Endothelial cell (in vitro differentiated cells): ENCODE measurements around the gene MLLT3. TPM values are rescaled to one million over a fixed set of nuclear protein-coding genes. Genes with fewer than 3 reads are reported as not detected.

ENCODE experiments used
- DNase-seq: peaks from one replicate; pipeline ENCODE4 v3.0.0; 2021; ENCODE audit warnings: low spot score
- H3K27ac Mint-ChIP-seq: one replicate; pipeline ENCODE4 v1.8.0; 2021; ENCODE audit warnings: mixed read lengths, inconsistent platforms; ENCODE audit not compliant: unreplicated experiment
- H3K27me3 Mint-ChIP-seq: one replicate; pipeline ENCODE4 v1.8.0; 2021; ENCODE audit warnings: mild to moderate bottlenecking, moderate library complexity, mixed read lengths, inconsistent platforms; ENCODE audit not compliant: unreplicated experiment
- H3K36me3 Mint-ChIP-seq: one replicate; pipeline ENCODE4 v1.8.0; 2021; ENCODE audit warnings: mild to moderate bottlenecking, low read depth, mixed read lengths, inconsistent platforms; ENCODE audit not compliant: unreplicated experiment
- H3K4me1 Mint-ChIP-seq: one replicate; pipeline ENCODE4 v1.8.0; 2021; ENCODE audit warnings: mild to moderate bottlenecking, mixed read lengths, inconsistent platforms; ENCODE audit not compliant: unreplicated experiment
- H3K4me3 Mint-ChIP-seq: one replicate; pipeline ENCODE4 v1.8.0; 2021; ENCODE audit warnings: mild to moderate bottlenecking, mixed read lengths, inconsistent platforms; ENCODE audit not compliant: unreplicated experiment
- H3K9me3 Mint-ChIP-seq: one replicate; pipeline ENCODE4 v1.8.0; 2021; ENCODE audit warnings: mixed read lengths, inconsistent platforms; ENCODE audit not compliant: unreplicated experiment
- CTCF ChIP-seq: fragments of 200-600 bp; sonication (generic); IDR thresholded peaks from one replicate; pipeline ENCODE4 v1.5.0; 2021; ENCODE audit warnings: antibody characterized with exemption; ENCODE audit not compliant: unreplicated experiment
- total RNA-seq: library from RNA; stranded (reverse); fragmentation: NEBNext Ultra II Directional; extraction: Animal tissue kit (Norgen Biotek cat#: 25700); gene quantifications from one replicate; pipeline ENCODE4 v1.2.1, GENCODE V29; 2021; ENCODE audit not compliant: unreplicated experiment

The MLLT3 gene
- total RNA-seq, 1 donor from 2014 or later, result 25.2 TPM

GRCh38 chr9:20608582-20608981, 13.7 kb downstream of the MLLT3 start:
- H3K4me1 Mint-ChIP-seq, result peaks cover 4% of the 10 kb centered on the region
- no peaks in the 10 kb centered on the region for H3K36me3 Mint-ChIP-seq
- DNase-seq, result no peak
- no peaks in the 10 kb centered on the region for H3K27me3 Mint-ChIP-seq
- no peak for TF ChIP-seq CTCF
- no peaks in the 10 kb centered on the region for H3K9me3 Mint-ChIP-seq
- H3K27ac Mint-ChIP-seq, result no peak overlapping the region
- no peak overlapping the region for H3K4me3 Mint-ChIP-seq

- TF ChIP-seq CTCF, result no peak
- Mint-ChIP-seq H3K4me1 (peaks cover 10% of the 10 kb centered on the region), H3K27me3 (no peaks in the 10 kb centered on the region), H3K36me3 (no peaks in the 10 kb centered on the region), H3K27ac (no peak overlapping the region), H3K4me3 (no peak overlapping the region), H3K9me3 (no peaks in the 10 kb centered on the region)
- no peak for DNase-seq
Observed at GRCh38 chr9:20606652-20607051, 15.6 kb downstream of the MLLT3 start.

GRCh38 chr9:20604562-20604961, 17.7 kb downstream of the MLLT3 start:
- no peak overlapping the region for H3K4me3 Mint-ChIP-seq
- no peaks in the 10 kb centered on the region for H3K9me3 Mint-ChIP-seq
- TF ChIP-seq CTCF, result no peak
- no peak for DNase-seq
- H3K27me3 Mint-ChIP-seq, result no peaks in the 10 kb centered on the region
- no peaks in the 10 kb centered on the region for H3K36me3 Mint-ChIP-seq
- peaks cover 14% of the 10 kb centered on the region for H3K4me1 Mint-ChIP-seq
- H3K27ac Mint-ChIP-seq, result no peak overlapping the region

- H3K4me3 Mint-ChIP-seq, result no peak overlapping the region
- H3K4me1 Mint-ChIP-seq, result peaks cover 14% of the 10 kb centered on the region
- H3K9me3 Mint-ChIP-seq, result no peaks in the 10 kb centered on the region
- no peak for DNase-seq
- no peaks in the 10 kb centered on the region for H3K27me3 Mint-ChIP-seq
- TF ChIP-seq CTCF, result no peak
- H3K27ac Mint-ChIP-seq, result no peak overlapping the region
- no peaks in the 10 kb centered on the region for H3K36me3 Mint-ChIP-seq
Observed at GRCh38 chr9:20603524-20604268, 18.6 kb downstream of the MLLT3 start.

- Mint-ChIP-seq H3K27me3 (no peaks in the 10 kb centered on the region), H3K4me3 (no peak overlapping the region), H3K4me1 (peaks cover 14% of the 10 kb centered on the region), H3K9me3 (no peaks in the 10 kb centered on the region), H3K36me3 (no peaks in the 10 kb centered on the region), H3K27ac (no peak overlapping the region)
- DNase-seq, result no peak
- no peak for TF ChIP-seq CTCF
Observed at GRCh38 chr9:20601292-20601691, 21.0 kb downstream of the MLLT3 start.
